G401.6 (cell line): ENCODE results near the gene PRKCE.

Experiments used
- FAIRE-seq: peaks from 2 replicates; lab custom pipeline; 2012; peaks lifted over from hg19 to GRCh38; lab: Jason Lieb, UNC

The PRKCE gene

GRCh38 chr2:45631955-45632354 is 19.5 kb upstream of the PRKCE start:
- FAIRE-seq = no peak

GRCh38 chr2:45634223-45634622 is 17.3 kb upstream of the PRKCE start:
- FAIRE-seq = no peak

GRCh38 chr2:45636008-45636407 is 15.5 kb upstream of the PRKCE start:
- FAIRE-seq = no peak

DNA sequence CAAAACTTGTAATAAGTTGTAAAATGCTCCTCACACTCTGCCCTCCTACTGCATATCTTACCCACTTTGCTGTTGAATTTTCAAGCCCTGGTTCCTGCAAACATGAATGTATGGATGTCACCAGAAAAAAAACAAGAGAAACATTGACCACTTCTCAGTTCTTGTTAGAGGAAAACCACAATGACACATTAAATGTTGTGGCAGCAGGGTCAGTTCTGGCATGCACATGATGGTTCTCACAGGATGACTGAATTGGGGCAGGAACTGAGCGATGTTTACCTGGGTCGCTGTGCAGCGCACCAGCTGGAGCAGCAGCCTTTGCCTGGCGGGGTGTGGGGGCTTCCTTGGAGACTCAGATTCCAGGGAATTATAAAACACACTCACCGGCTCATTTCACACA is 14.0 kb upstream of the PRKCE start:
- FAIRE-seq = no peak

DNA sequence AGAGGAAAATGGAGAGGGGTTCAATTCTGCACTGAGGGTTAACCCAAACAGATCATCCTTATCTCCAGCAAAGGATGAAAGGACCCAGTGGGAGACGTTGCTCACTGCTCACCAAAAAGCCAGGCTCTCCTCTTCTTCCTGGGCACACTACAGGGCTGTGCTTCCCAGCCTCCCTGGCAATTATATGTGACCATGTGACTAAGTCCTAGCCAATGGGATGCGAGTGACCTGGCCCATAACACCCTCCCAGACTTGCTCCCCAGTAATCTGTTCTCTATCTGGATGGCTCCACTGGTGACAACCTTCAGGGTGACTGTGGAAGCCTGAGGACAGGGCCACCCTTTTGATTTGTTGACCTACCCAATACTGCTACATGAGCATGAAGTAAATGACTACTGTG is 10.9 kb upstream of the PRKCE start:
- FAIRE-seq = no peak

- FAIRE-seq = no peak
These were observed 8.4 kb upstream of the PRKCE start for GRCh38 chr2:45643095-45643494.

DNA sequence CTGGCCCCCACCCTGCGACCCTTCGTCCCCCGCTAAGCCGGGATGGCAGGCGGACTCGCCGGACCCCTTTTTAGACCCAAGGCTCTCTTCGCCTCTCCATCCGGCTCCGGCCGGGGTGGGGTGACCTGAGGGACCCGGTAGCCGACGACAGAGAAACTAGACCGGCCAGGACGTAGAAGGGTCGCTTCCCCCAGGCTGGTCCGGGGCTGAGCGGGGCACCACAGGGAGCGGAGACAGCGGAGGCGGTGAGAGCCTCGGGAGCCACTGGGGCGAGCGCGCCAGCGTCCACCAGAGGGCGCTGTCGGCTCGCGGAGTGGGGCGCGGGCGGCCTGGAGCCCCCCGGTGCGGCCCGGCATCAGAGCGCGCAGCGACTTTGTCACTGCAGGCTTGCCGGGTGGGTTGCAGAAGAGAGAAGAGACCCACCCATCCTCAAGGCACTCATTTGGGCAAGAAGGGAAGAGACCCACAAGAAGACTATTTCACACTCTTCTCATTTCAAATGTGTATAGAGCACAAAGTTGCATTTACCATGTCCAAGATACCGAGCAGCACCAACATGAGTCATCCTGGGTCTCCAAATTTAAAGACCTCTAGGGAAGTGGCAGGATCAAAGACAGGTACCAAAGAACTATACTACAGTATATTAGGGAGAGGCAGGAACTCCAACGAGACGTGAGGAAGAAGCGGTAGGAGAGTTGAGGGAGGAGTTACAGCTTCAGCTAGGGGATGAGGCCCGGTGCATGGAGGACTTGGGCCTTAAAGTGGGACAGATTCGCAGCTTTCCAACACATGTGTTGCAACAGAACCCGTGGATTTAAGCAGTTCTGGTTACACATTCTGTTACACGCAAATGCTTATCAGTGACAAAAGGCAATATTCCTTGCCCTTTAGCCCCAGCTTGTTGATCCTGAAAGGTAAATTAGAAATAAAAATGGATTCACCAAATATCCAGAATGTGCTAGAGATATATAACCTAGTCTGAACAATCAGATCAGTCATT is 7.6 kb upstream of the PRKCE start:
- FAIRE-seq = no peak

DNA sequence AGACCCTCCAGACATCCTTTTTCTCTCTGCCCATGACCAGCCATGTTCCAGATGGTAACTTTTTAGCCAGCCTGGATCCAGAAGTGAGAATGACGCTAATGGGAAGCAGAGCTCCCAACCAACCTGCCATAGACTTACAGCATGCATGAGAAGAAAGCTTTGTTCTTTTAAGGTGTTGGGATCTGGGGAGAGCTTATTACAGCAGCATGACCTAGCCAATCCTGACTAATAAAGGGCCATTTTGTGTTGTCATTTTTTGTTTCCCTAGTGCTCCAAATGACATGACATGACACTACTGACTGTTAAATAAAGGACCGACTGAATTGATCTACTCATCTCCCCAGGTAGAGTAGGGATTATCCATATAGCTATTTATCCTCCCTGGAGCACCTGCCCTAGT is 5.2 kb upstream of the PRKCE start:
- no peak for FAIRE-seq

- FAIRE-seq = no peak
These were observed 4.1 kb upstream of the PRKCE start for GRCh38 chr2:45647356-45647755.

- no peak for FAIRE-seq
These were observed 3.4 kb upstream of the PRKCE start for GRCh38 chr2:45647986-45648520.

DNA sequence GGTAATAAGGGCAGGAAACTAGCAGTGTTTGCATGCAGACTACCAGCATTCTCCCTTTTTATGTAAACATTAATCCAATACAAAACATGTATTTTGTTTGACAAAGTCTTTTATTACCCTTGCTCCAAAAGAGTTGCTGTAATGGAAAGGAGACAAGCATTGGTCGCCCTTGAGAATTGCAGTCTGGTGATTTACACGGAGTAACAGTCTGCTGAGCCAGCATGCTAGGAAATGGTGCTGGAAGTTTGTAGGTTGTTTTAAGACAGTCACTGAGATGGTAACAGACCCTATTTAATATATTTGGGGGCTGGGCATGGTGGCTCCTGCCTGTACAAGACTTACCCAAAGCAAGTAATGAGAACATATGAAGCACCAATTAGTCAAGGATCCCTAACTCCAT is 2.8 kb upstream of the PRKCE start:
- no peak for FAIRE-seq

DNA sequence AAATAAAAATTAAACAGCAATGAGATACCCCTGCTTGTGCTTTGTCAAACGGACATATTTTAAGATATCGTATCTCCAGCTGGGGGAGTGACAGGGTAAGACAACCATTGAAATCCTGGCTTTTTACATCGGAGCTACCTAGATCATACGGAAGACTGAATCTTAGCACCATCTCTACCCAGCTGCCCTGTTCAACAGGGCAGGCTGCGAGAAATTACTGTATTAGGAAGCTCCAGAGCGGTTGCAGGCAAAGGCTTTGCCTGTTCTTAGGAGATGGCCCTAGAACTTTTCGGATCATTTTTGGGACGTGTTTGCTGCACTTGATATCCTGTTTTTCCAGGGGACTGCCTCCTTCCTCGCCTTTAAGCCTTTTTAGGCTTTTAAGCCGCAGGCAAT is 2.0 kb upstream of the PRKCE start:
- no peak for FAIRE-seq

DNA sequence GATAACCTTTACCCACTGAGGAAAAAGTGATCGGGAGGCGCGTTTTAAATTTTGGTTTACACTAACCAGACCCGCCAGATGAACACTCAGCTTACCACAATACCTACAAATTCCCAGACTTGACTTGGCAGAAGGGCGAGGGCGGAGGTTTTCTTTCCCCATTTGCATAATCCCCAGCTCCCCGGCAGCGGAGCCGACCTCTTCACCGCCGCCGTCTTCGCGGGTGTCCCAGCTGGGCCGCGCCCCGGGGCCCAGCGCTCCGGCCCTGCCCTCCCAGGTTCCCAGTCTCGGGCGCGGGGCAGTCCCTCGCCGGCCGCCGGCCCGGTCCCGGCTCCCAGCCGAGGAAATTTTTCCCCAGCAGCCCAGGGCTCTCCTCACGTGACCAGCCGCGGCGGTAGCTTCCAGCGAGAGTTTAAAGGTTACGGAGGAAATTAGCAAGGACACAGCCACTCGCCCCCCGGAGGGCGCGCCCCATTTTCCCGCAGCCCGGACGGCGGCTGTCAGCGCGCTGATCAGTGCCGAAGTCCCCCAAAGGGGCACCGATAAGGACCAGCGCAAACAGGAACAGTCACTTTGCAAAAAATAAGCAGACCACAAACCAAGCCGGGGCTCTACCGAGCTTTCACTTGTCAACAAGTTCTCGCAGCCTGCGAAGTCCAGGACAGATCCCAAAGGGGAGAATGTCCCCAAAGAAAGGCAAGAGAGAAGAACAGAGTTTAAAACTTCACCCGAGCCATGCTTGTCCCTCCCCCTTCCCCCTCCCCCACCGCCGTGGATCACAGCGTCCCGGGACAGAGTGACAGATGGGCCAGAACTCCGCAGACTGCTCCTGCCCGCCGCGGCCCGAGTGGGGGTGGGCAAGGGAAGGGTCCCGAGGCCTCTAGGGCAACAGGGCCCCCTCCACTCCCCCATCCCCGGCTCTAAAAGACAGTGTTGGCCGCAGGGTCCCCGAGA is 1.3 kb upstream of the PRKCE start:
- FAIRE-seq = no peak

- no peak for FAIRE-seq
These were observed 542 bp upstream of the PRKCE start for GRCh38 chr2:45650851-45651414.

- FAIRE-seq = no peak
These were observed 886 bp downstream of the PRKCE start for GRCh38 chr2:45652090-45653031.

DNA sequence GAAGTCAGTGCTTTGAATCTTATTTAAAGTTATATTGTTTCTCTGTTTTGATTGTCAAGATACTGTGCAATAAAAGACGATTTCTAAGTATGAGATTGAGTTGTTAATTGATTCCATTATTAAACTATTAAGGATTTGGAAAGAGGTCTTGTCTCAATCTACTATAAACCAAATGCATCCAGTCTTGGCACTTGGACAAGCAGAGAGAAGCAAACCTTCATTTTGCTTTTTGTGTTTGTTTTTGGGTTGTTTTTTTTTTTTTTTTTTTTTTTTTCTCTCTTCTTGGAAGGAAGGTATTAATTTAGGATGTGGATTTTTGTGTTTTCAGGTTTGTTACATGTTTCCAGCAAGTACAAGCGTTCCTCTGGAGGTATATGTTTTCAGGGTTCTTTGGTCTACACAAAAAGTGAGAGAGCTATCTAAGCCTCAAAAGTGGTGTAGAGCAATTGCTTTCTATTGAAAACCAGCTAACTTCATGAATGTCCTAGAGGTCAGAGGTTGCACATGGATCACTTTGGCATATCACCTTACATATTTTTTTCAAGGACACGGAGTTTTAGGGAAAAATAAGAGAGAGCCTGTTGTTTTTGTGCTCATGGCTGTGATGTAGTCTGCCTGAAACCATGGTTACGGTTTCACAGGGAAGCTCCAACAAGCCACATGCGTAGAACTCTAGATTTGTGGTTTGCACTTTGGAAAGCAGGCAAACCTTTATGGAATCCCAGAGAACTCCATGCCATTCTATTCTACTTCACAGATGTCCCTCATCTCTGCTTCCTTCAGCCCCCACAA is 1.8 kb downstream of the PRKCE start:
- no peak for FAIRE-seq

- no peak for FAIRE-seq
These were observed 2.8 kb downstream of the PRKCE start for GRCh38 chr2:45654250-45654649.

DNA sequence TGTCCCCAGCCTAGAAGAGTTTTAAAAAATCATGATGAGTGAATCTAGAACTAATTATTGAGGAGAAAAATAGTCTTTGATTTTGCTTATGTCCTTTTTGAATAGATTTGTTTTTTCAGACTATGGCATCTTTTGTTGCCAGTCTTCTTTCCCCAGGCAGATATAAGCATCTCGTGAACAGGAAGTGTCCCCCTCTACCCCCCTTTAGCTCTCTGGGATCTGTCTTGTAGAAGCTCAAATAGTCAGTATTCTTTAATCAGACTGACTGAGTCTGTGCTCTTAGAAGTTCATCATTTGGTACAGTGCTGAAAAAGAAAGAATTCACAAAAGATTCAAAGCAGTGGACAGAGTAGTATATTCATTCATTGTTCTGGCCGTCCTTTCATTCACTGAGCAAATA is 10.4 kb downstream of the PRKCE start:
- FAIRE-seq = no peak

DNA sequence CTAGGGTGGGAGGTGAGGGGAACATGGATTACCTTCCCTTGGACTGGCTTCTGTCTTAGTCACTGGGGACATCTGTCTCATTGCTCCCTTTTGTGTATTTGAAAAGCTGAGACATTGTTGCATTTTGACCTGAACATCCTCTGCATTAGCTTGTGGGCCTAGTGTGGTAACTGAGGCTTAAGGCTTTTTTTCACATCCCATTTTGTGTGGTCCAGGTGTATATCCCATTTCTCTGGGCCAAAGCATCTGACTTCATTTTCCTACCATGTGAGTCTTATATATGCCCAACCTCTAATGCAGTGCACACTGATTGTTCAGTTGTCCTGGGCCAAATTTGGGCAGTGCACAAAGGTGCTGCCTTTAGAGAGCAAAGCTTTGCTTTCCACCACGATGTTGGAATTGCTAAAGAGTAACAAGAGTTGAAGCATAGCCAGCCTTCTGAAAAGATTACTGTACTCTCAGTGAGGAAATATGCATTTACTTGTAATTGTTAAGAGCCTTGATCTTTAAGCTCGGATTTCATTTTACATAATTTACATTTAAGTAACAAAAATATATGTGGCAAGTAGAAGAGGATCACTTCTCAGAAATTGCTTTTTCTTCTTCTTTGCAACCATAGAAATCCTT is 13.3 kb downstream of the PRKCE start:
- no peak for FAIRE-seq

GRCh38 chr2:45668509-45668908 is 17.0 kb downstream of the PRKCE start:
- no peak for FAIRE-seq
